CD4-positive, alpha-beta T cell treated with Interleukin-15 for 1 hour (primary cell): ENCODE results near the gene SLC2A2.

Experiments used
- DNase-seq: peaks from one replicate; pipeline ENCODE4 v3.0.0-alpha.2; 2020

Gene SLC2A2

DNA sequence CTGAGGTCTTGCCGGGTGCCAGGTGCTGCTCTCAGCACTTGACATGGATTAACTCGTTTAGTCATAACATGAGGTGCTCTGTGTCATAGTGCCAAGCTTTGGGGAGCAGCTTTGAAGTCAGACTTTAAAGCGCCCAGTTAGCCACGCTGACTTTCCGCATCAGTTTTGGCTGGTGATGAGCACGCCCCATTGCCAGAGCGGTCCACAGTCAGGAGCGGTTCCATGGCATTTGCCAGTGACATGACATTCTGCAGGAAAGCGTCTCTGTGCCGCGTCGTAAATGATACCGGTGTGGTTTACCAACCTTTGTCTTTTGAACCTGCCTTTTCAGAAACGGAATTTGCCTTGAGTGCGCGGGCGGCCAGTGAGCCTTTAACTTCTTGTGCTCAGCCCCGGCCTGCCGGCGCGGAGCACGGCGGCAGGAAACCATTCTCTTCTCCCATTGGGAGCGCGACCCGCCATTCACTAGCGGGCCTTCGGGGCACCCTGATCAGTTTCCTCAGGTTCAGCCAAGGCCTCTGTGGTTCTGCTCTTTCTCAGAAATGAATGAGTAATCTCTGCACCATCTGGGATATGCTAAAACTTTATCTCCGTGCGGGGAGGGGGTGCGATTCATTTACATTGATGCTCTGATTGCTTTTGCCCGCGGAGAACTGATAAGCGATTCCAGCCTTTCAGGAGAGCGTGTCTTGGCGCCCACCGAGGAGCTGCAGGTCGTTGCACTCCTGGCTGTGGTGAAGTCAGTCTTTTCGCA lies 1.7 kb upstream of the SLC2A2 start:
- DNase-seq, result no peak

DNA sequence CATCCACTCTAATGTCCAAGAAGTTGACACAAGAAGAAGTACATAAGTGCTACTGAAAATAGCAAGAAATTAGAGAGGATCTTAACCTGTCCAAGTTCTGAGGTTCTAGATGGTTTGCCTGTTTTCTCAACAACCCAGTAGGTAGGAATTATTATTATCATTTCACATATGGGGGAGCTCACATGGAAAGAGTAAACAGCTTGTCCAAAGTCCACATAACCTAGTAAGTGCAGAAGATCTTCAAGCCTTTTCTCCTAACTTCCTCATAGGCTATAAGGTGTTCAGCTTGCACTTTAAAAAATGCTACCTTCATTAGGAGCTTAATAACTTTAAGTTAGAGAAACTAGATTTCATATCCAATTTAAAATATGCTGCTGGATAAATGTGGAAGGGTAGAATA lies 3.0 kb downstream of the SLC2A2 start:
- no peak for DNase-seq

DNA sequence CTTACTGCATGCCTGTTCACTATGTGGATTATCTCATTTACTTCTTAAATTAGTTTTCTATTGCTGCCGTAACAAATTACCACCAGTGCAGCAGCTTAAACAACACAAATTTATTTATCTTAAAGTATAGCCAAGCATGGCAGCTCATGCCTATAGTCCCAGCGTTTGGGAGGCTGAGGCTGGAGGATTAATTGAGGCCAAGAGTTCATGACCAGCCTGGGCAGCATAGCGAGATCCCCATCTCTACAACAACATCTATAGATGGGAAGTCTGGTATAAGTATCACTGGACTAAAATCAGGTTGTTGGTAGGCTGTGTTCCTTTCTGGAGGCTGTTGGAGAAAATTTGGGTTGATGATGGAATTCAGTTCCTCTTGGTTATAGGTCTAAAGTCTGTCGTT lies 5.1 kb downstream of the SLC2A2 start:
- DNase-seq, result no peak

DNA sequence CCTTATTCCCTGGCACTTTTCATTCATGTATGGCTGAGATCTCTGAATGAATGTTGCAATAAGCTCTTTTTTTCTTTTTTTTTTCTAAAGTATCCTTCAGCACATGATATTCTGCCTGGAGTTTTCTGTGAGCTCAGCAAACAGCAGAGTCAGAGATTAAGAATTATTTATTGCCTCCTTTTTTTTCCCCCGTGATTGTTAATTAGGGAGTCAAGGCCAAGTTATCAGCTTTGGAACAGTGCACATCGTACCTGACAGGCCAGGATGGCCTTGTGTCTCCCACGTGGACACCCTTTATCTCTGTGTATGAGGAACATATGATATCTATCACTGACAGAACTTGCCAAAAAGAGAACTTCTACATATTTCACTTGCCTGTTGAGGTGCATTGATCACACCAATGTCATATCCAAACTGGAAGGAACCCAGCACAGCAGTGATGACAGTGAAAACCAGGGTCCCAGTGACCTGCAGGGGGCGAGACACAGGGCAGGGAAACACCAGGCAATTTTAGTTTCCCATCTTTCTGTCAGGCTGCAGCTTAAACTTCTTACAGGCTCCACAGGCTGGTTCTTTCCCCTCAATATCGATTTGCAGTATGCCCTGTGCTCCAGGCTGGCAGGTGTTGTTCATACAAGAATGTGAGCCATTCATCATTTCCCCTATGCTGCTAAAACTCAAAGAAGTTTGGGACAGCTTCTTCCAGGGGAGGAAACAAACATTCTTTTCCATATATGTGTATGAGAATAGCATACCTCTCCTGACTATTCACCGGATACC lies 8.2 kb downstream of the SLC2A2 start:
- no peak for DNase-seq

DNA sequence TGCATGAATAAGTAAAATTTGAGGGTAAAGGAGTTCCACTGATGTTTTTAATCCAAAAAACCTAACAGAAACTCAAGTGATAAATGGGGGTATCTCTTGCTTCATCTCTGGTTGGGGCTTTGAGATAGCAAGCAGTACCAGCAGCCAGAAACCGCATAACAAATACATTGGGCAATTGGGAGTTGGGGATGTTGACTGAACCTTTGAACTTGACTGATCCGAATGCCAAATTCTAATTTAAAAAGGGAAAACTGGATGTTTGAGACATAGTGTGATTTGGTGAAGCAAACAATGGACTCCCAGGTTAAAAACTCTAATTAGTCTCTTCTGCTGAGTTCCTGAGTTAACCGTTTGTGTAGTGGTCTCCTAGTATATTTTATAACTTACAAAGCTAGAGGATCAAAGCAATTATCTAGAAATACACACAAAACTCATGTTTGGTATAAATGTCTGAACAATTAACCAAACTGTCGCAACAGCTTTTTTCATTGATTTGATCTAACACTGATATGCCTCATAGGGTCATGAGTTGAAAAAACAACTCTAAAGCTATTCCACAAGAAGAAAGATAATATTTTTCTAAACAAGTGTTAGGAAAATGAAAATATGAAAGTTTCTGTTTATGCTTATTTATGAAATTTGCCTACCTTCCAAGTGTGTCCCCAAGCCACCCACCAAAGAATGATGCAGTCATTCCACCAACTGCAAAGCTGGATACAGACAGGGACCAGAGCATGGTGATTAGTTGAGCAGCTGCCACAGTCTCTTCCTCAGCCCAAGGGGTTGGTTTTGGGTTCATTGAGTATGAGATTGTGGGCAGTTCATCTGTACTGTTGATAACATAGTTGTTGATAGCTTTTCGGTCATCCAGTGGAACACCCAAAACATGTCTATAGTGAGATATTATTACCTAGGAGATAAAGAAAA lies 12.4 kb downstream of the SLC2A2 start:
- no peak for DNase-seq

DNA sequence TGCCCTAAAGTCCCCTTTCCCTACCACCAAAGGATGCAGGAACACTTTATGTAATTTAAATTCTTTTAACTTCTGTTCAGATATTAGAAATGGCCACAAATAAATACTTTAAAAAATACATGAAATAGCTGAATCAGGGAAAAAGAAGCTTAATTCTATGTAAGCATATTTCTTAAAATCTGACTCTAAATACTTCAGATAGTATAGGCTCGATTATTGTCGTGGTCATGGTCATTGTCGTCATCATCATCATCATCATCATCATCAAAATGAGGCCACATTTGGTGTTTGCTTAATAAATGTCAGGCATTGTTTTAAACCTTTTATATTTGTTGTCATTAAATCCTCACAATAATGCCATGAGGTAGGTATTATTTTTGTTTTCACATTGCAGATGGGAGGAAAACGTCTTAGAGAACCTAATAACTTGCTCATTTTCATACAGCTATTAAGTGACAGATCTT lies 14.6 kb downstream of the SLC2A2 start:
- DNase-seq, result no peak

DNA sequence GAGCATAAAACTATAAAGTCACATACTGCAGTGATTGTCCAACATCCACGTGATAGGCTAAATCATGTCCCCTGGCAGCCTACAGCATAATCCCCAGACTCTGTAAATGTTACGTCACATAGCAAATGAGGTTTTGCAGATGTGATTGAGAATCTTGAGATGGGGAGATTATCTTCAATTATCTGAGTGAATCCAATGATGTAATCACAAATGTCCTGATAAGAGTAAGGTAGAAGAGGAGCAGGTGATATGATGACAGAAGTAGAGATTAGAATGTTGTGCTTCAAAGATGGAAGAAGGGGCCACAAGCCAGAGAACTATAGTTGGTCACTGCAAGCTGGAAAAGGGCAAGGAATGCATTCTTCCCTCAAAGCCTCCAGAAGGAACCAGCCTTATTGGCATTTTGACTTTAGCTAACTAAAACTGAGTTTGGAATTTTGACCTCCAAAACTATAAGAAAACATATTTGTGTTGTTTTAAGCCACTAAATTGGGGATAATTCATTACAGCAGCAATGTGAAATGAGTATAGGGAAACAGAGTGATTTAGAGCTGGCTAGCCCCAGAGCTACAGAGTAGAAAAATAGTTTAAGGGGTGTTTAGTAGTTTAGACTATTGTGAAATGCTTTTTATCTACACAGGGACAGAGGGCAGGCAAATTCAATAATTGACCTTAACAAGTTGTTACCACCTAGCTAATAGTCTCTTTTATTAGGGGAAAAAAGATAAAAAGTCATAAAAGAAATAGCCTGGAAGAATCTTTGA lies 15.2 kb downstream of the SLC2A2 start:
- DNase-seq, result no peak

DNA sequence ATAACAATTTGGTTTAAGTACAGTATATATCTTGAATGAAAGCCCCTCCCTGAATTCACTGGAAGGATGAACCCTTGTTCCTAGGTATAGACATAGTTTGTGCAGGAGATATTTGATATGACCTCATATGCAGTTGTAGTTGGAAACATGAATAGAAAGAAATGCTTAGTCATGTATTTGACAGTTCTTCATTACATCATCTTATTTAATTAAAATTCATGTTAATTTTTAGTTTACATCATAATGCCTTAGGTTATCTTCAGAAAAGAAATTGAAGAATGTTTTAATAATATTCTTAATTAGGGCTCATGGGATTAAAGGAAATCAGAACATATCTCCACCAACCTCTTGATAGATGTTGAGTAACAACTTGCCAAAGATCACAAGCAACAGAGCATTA lies 19.2 kb downstream of the SLC2A2 start:
- DNase-seq, result no peak

DNA sequence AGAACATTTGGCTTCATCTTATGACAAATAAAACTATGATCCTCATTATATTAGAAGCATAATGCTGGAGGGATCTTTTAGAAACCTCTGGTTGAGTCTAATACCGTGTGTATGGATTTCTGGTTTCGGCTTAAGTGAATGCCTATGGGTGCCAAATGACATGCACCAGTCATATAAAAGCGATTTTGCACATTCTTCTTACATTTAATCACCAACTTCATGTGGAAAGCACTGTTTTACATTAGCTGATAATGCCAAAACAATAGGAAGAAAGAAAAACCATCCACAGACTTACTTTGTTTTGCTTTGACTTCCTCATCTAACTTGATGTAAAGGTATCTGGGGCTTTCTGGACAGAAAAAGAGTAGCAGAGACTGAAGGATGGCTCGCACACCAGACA lies 20.9 kb downstream of the SLC2A2 start:
- DNase-seq, result no peak

DNA sequence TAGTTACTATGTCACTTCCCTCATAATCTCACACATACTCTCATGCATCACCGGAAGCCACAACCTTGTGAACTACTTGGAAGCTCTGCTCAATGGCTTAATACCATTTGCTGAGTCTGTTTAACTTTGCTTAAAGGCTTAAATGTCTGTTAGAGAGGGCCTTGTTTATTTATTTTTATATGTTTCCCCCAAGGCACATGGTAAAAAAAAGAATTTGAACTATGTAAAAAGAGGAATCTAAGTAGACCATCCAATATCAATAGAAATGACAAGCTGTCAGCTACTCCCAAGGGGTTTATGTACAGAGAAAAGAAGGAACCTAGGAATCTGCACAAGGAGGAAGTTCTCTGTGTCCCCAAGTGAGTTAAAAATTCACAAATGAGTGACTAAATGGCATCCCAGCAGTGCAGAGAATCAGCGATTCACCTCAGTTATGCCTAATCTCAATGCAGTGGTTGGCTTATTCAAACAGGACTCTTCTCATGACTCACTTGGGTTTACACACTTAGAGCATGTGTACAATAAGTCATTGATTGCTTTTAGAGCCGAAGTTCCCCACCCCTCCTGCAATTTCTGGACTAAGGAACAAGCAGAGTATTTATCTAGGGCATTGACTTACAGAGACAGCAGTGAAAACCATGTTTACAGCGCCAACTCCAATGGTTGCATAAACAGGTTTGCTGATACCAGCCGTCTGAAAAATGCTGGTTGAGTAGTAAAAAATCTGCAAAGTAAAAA lies 24.4 kb downstream of the SLC2A2 start:
- DNase-seq, result no peak

DNA sequence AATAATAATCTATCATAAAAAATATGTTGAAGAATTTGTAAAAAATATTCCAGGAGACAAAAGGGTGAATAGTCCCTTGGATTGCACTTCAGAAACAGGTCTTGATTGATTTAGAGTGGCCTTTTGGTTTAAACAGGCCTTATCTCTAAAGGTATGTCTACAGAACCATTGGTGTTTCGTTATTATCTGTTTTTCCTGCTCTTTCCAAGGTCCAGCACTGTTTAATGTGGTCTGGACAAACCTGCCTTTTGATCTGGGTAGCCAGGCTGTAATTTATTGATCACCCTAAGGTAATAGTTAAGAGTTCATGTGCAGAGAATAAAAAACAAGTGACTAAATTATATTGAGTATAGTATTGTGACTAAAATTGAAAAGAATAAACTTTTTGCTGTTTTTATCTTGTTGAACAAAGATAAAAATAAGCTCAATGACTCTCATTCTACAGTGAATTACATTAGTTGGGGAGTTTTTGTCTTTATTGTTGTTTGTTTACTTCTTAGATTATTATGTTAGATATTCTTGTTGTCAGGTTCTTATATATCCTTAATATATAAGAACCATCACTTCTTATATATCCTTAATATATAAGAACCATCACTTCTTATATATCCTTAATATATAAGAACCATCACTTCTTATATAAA lies 25.1 kb downstream of the SLC2A2 start:
- no peak for DNase-seq

DNA sequence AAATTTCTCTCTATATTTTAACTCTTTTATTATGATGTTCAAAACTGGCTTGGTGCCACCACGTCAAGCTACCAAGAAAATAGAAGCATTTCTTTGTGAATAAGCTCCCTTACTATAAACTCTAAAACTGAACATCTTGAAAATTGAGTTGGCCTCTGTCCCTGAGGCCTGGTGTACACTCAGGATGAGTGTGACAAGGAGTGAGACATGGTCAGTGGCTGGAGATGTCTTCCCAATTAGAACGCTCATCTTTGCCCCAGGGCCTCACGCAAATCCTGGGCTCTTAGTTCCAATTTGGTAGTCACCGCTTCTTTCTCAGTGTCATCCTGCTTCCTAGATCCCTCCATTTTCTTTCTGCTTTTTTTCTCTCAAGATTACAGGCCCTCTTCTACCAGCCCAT lies 26.2 kb downstream of the SLC2A2 start:
- no peak for DNase-seq

DNA sequence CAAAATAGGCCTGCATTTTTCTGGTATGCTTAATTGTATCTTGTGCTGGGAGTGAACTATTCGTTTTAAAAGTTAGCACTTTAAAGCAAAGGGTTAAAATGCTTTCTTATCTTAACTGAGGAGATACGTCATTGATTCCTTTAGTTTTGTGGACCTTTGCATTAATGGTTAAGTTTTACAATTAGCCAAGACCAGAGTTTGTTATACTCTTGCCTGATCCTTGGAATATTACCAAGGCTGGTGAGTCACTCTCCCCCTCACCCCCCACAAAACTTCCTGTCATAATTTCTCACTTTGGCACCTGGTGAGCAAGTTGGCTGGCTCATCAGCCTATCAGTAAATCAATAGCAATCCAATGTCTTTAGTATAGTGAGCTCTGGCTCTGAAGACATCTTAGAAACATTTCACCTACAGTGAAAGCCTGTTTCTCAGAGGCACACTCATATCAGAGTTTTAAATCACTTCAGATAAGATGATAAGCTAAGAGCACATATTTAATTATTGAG lies 26.7 kb downstream of the SLC2A2 start:
- no peak for DNase-seq

DNA sequence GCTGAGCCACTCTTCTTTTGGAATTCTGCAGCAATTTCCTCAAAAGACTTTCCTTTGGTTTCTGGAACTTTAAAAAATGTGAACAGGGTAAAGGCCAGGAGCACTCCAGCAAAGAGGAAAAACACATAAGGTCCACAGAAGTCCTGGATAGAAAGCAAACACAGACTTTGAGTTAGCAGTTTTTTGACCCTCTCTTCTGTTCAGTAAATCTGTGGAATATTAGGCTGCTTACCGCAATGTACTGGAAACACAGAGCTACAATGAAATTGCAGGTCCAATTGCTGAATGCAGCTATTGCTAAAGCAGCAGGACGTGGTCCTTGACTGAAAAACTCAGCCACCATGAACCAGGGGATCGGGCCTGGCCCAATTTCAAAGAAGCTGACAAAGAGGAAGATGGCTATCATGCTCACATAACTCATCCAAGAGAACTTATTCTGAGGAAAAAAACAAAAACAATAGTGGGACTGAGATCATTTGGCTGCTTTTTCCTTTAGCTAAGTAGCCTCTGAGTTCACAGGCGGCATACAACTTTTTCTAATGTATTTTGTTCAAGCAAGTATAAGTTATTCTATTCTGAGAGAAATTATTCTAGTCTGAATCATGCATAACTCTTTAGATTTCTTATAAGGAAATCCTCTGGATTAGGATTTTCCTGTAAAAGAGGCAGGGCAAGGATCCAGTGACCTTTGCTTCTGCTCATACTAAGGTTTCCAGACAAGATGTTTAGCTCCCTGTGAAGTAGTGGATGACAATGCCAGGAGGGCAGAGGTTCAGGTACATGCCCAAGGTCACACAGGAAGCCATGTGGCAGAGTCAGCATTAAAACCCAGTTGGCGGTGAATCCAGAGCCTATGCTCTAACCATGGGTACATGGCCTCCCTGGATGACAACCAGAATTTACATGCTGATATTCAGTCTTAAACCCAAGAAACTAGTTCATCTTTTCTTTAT lies 28.3 kb downstream of the SLC2A2 start:
- DNase-seq, result no peak

DNA sequence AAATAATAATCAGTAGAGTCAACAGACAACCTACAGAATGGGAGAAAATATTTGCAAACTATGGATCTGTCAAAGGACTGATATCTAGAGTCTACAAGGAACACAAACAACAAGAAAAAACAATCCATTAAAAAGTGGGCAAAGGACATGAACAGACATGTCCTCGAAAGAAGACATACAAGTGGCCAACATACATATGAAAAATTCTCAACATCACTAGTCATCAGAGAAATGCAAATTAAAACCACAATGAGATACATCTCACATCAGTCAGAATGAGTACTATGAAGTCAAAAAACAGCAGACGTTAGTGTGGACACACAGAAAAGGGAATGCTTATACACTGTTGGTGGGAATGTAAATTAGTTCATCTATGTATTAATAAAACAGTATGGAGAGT lies 33.7 kb downstream of the SLC2A2 start:
- no peak for DNase-seq

DNA sequence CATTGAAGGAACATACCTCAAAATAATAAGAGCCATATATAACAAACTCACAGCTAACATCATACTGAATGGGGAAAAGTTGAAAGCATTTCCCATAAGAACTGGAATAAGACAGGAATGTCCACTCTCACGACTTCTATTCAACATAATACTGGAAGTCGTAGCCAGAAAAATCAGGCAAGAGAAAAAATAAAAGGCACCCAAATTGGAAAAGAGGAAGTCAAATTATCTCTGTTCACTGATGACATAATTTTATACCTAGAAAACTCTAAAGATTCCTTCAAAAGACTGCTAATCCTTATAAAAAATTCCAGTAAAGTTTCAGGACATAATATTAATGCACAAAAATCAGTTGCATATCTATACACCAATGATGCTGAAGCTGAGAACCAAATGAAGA lies 34.9 kb downstream of the SLC2A2 start:
- no peak for DNase-seq

DNA sequence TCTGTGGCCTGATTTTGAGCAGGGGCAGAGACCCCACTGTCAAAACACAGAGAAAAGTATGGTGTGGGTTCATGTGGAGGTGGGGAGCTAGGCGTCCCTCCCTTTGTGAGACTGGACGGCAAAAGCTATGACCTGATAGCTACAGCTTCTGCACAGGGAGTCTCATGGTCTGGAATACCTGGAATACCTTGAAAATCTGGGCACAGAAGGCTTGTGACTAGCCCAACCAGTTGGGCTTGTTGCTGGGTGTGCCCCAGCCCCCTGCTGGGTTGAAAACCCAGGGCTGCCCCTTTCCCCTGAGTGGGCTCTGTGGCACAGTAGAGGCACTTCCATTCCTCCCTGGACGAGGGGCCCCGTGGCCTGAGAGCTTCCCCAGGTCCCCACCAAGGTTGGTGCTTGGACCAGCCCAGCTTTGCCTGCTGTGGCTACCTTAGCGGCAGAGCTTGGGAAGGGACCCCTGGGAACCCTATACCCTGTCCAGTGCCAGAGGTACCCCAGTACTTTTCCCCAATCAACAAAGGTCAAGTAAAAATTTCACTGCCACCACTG lies 37.3 kb downstream of the SLC2A2 start:
- DNase-seq, result no peak

DNA sequence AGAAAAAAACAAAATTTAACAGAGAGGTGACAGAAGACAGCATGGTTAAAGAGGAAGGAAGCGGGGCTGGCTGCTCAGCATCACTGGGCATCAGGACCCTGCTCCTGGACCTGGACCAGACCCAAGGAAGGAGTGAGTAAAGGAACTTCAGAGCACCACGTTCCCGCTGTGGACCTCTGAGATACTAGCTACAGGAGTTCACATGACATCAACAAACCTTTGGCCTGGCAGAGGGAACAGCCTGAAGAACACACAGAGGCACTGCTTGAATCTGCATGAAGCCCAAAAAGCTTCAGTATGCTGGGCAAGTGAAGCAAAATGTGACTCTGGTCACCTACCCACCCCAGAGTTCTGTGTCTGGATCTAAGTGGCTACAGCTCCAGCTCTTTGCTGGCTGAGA lies 38.1 kb downstream of the SLC2A2 start:
- DNase-seq, result no peak

DNA sequence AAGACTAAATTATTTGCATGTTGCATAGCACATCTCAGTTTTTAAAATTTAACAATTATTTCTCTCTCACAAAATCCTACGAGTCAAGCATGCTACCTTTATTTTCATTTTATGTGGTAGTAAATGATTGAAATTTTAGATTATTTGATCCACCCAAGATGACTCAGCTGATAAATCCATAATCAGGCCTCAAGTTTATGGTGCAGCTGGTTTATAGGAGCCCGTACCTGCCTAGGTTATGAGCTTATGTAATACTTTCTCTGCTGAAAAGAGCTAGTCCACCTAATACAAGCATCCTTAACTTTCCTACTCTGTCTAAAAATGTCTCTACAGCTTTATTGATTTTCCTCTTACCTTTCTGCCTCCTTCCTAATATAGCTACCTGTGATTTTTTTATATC lies 41.2 kb downstream of the SLC2A2 start:
- DNase-seq, result no peak

DNA sequence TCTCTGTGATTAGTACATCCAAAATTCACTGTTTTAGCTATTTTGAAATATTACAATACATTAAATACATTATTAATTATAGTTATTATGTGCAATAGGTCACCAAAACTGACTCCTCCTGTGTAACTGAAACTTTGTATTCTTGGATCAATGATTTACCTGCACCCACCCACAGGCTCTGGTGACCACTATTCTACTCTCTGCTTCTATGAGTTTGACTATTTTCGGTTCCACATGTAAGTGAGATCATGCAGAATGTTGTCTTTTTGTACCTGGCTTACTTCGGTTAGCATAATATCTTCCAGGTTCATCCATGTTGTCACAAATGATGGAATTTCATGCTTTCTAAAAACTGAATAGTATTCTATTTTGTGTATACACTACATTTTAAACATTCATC lies 43.8 kb downstream of the SLC2A2 start:
- DNase-seq, result no peak
